Activated CD8-positive, alpha-beta T cell treated with anti-CD3 and anti-CD28 coated beads for 36 hours (primary cell): ENCODE results near the gene TIMP2. TPM values are rescaled to one million over a fixed set of nuclear protein-coding genes. Genes with fewer than 3 reads are reported as not detected.
"Not testable (repeated sequence)": the region's sequence is repeated elsewhere in the genome, so short reads cannot be mapped to it uniquely, and the experiment has no call there.

Source experiments
- ATAC-seq: fragments of 200-7000 bp; cut with Tn5 transposase; one replicate; pipeline ENCODE4 v1.10.0; 2021; ENCODE audit warnings: mild to moderate bottlenecking, moderate library complexity
- CTCF ChIA-PET: fragments of 350-600 bp; sonication (Branson Sonifier 250); formaldehyde crosslinking; loops from one replicate; lab custom pipeline; 2021; ENCODE audit warnings: antibody characterized with exemption; lab: Charles Lee
- POLR2A ChIA-PET: fragments of 350-600 bp; sonication (Branson Sonifier 250); formaldehyde crosslinking; loops from one replicate; lab custom pipeline; 2021; ENCODE audit warnings: antibody characterized with exemption; lab: Charles Lee
- DNase-seq: peaks from one replicate; pipeline ENCODE4 v3.0.0-alpha.2; 2020
- H3K27ac Mint-ChIP-seq: one replicate; pipeline ENCODE4 v1.8.0; 2021; ENCODE audit warnings: mild to moderate bottlenecking, mixed read lengths
- H3K27me3 Mint-ChIP-seq: one replicate; pipeline ENCODE4 v1.8.0; 2021; ENCODE audit warnings: mixed read lengths
- H3K36me3 Mint-ChIP-seq: one replicate; pipeline ENCODE4 v1.8.0; 2021; ENCODE audit warnings: low read depth, mixed read lengths
- H3K4me1 Mint-ChIP-seq: one replicate; pipeline ENCODE4 v1.8.0; 2021; ENCODE audit warnings: low read depth, mixed read lengths
- H3K4me3 Mint-ChIP-seq: one replicate; pipeline ENCODE4 v1.8.0; 2021; ENCODE audit warnings: mild to moderate bottlenecking, moderate library complexity, mixed read lengths
- H3K9me3 Mint-ChIP-seq: one replicate; pipeline ENCODE4 v1.8.0; 2021; ENCODE audit warnings: mixed read lengths
- intact Hi-C: fragments of 100-400 bp; cut with micrococcal nuclease; formaldehyde crosslinking; loops from one replicate; pipeline ENCODE4 v1.10.0; 2022
- total RNA-seq, 2 experiments: library from RNA; stranded (reverse); gene quantifications; one replicate each; pipeline ENCODE4 v1.2.3, GENCODE V29; 2021
- TF ChIP-seq, protein P1 (sequence below): fragments of 200-600 bp; IDR thresholded peaks from one replicate; pipeline ENCODE4 v1.8.0; 2022; ENCODE audit warnings: antibody characterized with exemption, mild to moderate bottlenecking

The TIMP2 gene
- total RNA-seq, 2 experiments from 2014 or later, result 2.4 to 2.5 TPM

DNA sequence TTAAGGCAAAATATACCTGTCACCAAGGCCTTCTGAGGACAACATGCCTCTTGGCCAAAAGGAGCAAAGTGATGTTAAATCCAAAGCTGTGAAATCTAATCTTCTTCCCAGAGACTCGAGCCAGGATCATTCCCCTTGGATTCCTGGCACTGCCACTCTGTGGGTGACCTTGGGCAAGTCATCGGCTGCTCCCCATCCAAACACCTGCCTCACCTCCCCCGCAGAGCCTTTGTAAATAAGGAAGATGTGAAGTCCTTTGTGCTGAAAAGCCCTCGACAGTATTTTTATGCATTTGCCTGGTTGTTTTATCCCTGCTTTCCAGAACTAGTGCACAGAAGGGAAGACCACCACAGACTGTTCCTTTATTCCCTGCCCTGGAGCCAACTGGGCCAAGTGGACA is 16.8 kb downstream of the TIMP2 start:
- no peaks in the 10 kb centered on the region for H3K27me3 Mint-ChIP-seq
- peaks cover 5% of the 10 kb centered on the region for H3K4me1 Mint-ChIP-seq
- ATAC-seq, result no peak

DNA sequence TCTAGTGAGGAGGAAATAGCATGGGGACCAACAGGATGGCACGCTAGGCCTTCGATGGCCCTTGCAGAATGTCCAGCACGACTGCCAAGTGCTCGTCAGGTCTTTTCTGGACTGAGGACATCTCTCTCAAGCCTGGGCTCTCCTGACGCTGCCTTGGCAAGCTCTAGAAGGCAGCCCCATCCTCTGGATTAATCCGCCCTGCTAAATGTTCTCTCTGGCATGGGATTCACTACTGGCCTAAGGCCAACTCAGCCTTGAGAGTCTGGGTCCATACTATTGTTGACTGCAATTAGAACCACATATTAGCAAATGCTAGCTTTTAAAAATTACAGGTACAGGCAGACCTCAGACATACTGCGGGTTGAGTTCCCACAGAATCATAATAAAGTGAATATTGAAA is 19.6 kb downstream of the TIMP2 start:
- Mint-ChIP-seq H3K4me1 (peaks cover 14% of the 10 kb centered on the region), H3K36me3 (no peaks in the 10 kb centered on the region), H3K9me3 (no peaks in the 10 kb centered on the region), H3K27me3 (no peaks in the 10 kb centered on the region), H3K27ac (no peak overlapping the region), H3K4me3 (no peak overlapping the region)
- intact Hi-C loops, result no loop called here
- DNase-seq, result no peak
- ChIA-PET POLR2A (interaction anchor here (0.7 kb wide), 1 partner anchor 67 kb away, joined by 3 read pairs; no protein-coding TSS in a partner anchor), CTCF (no interaction called here)
- TF ChIP-seq, protein P1, sequence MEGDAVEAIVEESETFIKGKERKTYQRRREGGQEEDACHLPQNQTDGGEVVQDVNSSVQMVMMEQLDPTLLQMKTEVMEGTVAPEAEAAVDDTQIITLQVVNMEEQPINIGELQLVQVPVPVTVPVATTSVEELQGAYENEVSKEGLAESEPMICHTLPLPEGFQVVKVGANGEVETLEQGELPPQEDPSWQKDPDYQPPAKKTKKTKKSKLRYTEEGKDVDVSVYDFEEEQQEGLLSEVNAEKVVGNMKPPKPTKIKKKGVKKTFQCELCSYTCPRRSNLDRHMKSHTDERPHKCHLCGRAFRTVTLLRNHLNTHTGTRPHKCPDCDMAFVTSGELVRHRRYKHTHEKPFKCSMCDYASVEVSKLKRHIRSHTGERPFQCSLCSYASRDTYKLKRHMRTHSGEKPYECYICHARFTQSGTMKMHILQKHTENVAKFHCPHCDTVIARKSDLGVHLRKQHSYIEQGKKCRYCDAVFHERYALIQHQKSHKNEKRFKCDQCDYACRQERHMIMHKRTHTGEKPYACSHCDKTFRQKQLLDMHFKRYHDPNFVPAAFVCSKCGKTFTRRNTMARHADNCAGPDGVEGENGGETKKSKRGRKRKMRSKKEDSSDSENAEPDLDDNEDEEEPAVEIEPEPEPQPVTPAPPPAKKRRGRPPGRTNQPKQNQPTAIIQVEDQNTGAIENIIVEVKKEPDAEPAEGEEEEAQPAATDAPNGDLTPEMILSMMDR, result no peak
- ATAC-seq, result no peak

More for the DNA sequence above, 16.8 kb downstream of the TIMP2 start:
- TF ChIP-seq, protein P1, result no peak
- Mint-ChIP-seq H3K36me3 (no peaks in the 10 kb centered on the region), H3K9me3 (no peaks in the 10 kb centered on the region), H3K27ac (no peak overlapping the region), H3K4me3 (no peak overlapping the region)
- intact Hi-C loops, result no loop called here
- DNase-seq, result no peak
- CTCF ChIA-PET, result interaction anchor here (1.4 kb wide), 1 partner anchor 42 kb away, joined by 3 read pairs; no protein-coding TSS in a partner anchor
- POLR2A ChIA-PET, result interaction anchor here (0.9 kb wide), 1 partner anchor 22 kb away, joined by 3 read pairs; no protein-coding TSS in a partner anchor

GRCh38 chr17:78905116-78905515 is 20.1 kb downstream of the TIMP2 start:
- DNase-seq (no peak), ATAC-seq (no peak)
- ChIA-PET CTCF (interaction anchor here (1.1 kb wide), 1 partner anchor 39 kb away, joined by 3 read pairs; no protein-coding TSS in a partner anchor), POLR2A (interaction anchor here (1.2 kb wide), 1 partner anchor 11 kb away, joined by 4 read pairs; no protein-coding TSS in a partner anchor)
- intact Hi-C loops, result no loop called here
- H3K27me3 Mint-ChIP-seq, result no peaks in the 10 kb centered on the region
- no peaks in the 10 kb centered on the region for H3K9me3 Mint-ChIP-seq
- H3K36me3 Mint-ChIP-seq, result no peaks in the 10 kb centered on the region
- TF ChIP-seq, protein P1, result no peak
- H3K4me1 Mint-ChIP-seq, result peaks cover 14% of the 10 kb centered on the region
- no peak overlapping the region for H3K27ac Mint-ChIP-seq
- H3K4me3 Mint-ChIP-seq, result no peak overlapping the region

DNA sequence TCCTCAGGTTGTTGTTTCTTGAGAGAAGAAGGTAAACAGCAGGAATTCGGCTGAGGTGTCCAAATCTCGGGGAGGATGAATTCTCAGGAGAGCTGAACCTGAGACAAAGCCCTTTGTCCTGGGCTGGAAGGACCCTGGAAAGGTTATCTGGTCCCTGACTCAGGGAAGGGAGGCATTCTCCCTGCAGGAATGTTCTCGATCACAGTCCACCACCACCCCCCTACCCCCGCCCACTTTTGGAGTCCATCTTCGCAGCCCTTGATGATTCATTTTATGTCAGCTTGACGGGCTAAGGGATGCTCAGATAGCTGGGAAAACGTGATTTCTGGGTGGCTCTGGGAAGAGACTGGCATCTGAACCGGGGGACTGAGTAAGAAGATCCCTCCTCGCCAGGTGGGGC is 20.8 kb downstream of the TIMP2 start:
- DNase-seq (no peak), ATAC-seq (no peak)
- H3K27me3 Mint-ChIP-seq, result no peaks in the 10 kb centered on the region
- H3K4me3 Mint-ChIP-seq, result no peak overlapping the region
- intact Hi-C loops, result no loop called here
- H3K36me3 Mint-ChIP-seq, result no peaks in the 10 kb centered on the region
- H3K9me3 Mint-ChIP-seq, result no peaks in the 10 kb centered on the region
- peaks cover 14% of the 10 kb centered on the region for H3K4me1 Mint-ChIP-seq
- H3K27ac Mint-ChIP-seq, result no peak overlapping the region
- TF ChIP-seq, protein P1, result no peak
- ChIA-PET POLR2A (interaction anchor here (1.2 kb wide), 1 partner anchor 12 kb away, joined by 4 read pairs; no protein-coding TSS in a partner anchor), CTCF (interaction anchor here (1.1 kb wide), 1 partner anchor 38 kb away, joined by 3 read pairs; no protein-coding TSS in a partner anchor)

- Mint-ChIP-seq H3K36me3 (no peaks in the 10 kb centered on the region), H3K9me3 (no peaks in the 10 kb centered on the region), H3K27me3 (no peaks in the 10 kb centered on the region), H3K4me3 (no peak within 1 kb of the TSS), H3K4me1 (peaks cover 14% of the 10 kb centered on the region), H3K27ac (peak within 1 kb of the TSS; percentile 5)
- intact Hi-C loops, result no loop called here
- ChIA-PET POLR2A (interaction anchor here (1.9 kb wide), 1 partner anchor 11 kb away, joined by 6 read pairs; no protein-coding TSS in a partner anchor), CTCF (interaction anchor here (1.2 to 1.4 kb wide), 2 partner anchors 38 to 67 kb away, joined by 3 to 9 read pairs; no protein-coding TSS in a partner anchor)
- TF ChIP-seq, protein P1, result no peak
- DNase-seq, result peak; percentile 64
- peak; percentile 73 for ATAC-seq
Observed at GRCh38 chr17:78903101-78903779, 21.9 kb downstream of the TIMP2 start, which contains the start of gene CEP295NL. Gene CEP295NL (minus strand): TSS chr17:78903201. CDS start chr17:78901828, 1,373 bp downstream.

DNA sequence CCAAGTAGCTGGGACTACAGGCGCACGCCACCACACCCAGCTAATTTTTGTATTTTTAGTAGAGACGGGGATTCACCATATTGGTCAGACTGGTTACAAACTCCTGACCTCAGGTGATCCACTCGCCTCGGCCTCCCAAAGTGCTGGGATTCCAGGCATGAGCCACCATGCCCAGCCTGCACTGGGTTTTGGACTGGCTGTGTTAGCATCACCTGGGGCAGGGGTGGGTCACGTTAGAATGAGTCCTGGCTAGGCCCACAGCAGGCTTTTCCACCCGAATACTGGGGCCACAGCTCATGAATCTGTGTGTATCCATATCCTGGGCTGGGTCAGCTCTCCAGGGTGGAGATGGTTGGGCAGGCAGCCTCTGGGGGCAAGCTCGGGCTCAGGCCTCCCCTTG is 23.0 kb downstream of the TIMP2 start:
- H3K27ac Mint-ChIP-seq, H3K27me3 Mint-ChIP-seq, intact Hi-C loops, H3K9me3 Mint-ChIP-seq, DNase-seq, ATAC-seq, H3K4me3 Mint-ChIP-seq, H3K36me3 Mint-ChIP-seq: not testable (repeated sequence)
- ChIA-PET POLR2A (interaction anchor here (1.9 kb wide), 1 partner anchor 10 kb away, joined by 6 read pairs; no protein-coding TSS in a partner anchor), CTCF (interaction anchor here (1.2 to 1.4 kb wide), 2 partner anchors 37 to 68 kb away, joined by 3 to 9 read pairs; no protein-coding TSS in a partner anchor)
- H3K4me1 Mint-ChIP-seq, result peaks cover 14% of the 10 kb centered on the region
